NCI-H748 treated with DMSO at 0.1 percent for 48 hours (cell line): Measurements from ENCODE around the gene HBS1L.

Experiments used
- DNase-seq: peaks from one replicate; lab custom pipeline; 2025; lab: John Stamatoyannopoulos, UW

HBS1L gene

GRCh38 chr6:134949927-134950326, 104.7 kb downstream of the HBS1L start, which contains the start of gene ALDH8A1:
TSS of gene ALDH8A1 (minus strand) at chr6:134950101. CDS start at chr6:134950053, 48 bp downstream.
- no peak for DNase-seq

GRCh38 chr6:134948691-134949090, 105.9 kb downstream of the HBS1L start:
- DNase-seq, result no peak

GRCh38 chr6:134948142-134948541, 106.5 kb downstream of the HBS1L start:
- DNase-seq, result no peak

- DNase-seq, result no peak
Observed at GRCh38 chr6:134945045-134945444, 109.6 kb downstream of the HBS1L start.

GRCh38 chr6:134943522-134944111, 111.0 kb downstream of the HBS1L start:
- DNase-seq, result no peak

- no peak for DNase-seq
Observed at GRCh38 chr6:134938896-134939295, 115.7 kb downstream of the HBS1L start.

- no peak for DNase-seq
Observed at GRCh38 chr6:134937426-134937825, 117.2 kb downstream of the HBS1L start.

GRCh38 chr6:134936931-134937330, 117.7 kb downstream of the HBS1L start:
- no peak for DNase-seq

- no peak for DNase-seq
Observed at GRCh38 chr6:134936476-134936875, 118.1 kb downstream of the HBS1L start.

GRCh38 chr6:134934793-134935485, 119.7 kb downstream of the HBS1L start:
- no peak for DNase-seq

GRCh38 chr6:134932535-134933470, 121.8 kb downstream of the HBS1L start:
- DNase-seq, result no peak

GRCh38 chr6:134932098-134932497, 122.5 kb downstream of the HBS1L start:
- DNase-seq, result no peak

GRCh38 chr6:134930463-134930862, 124.2 kb downstream of the HBS1L start:
- DNase-seq, result no peak

- DNase-seq, result no peak
Observed at GRCh38 chr6:134928151-134928900, 126.3 kb downstream of the HBS1L start.

- DNase-seq, result no peak
Observed at GRCh38 chr6:134925800-134926199, 128.8 kb downstream of the HBS1L start.

- DNase-seq, result no peak
Observed at GRCh38 chr6:134921721-134922261, 132.8 kb downstream of the HBS1L start.

GRCh38 chr6:134921276-134921675, 133.3 kb downstream of the HBS1L start:
- DNase-seq, result no peak

- no peak for DNase-seq
Observed at GRCh38 chr6:134920422-134920821, 134.2 kb downstream of the HBS1L start.

GRCh38 chr6:134918418-134918961, 136.1 kb downstream of the HBS1L start:
- no peak for DNase-seq

GRCh38 chr6:134911547-134911946, 143.1 kb downstream of the HBS1L start:
- no peak for DNase-seq

- no peak for DNase-seq
Observed at GRCh38 chr6:134910593-134910935, 144.1 kb downstream of the HBS1L start.
